DND-41 (cell line): ENCODE measurements around the gene NLRC4.
"Not testable (repeated sequence)": the region's sequence is repeated elsewhere in the genome, so short reads cannot be mapped to it uniquely, and the experiment has no call there.

Experiments used
- ATAC-seq: fragments of 200-7000 bp; cut with Tn5 transposase; 3 replicates; pipeline ENCODE4 v1.9.1; 2021; ENCODE audit warnings: low read depth; ENCODE audit not compliant: insufficient read depth
- DNase-seq: peaks from one replicate; pipeline ENCODE4 v3.0.0-alpha.2; 2020
- H2AFZ ChIP-seq: 2 replicates; pipeline ENCODE4 v1.6.0; 2012; ENCODE audit warnings: low read depth, low read length
- H3K27ac ChIP-seq: 2 replicates; pipeline ENCODE4 v1.5.1; 2012; ENCODE audit warnings: low read length, inconsistent platforms
- H3K27me3 ChIP-seq: fragments of 200-600 bp; sonication (generic); 2 replicates; pipeline ENCODE4 v1.6.0; 2012; ENCODE audit warnings: low read length, mild to moderate bottlenecking, inconsistent platforms; ENCODE audit not compliant: insufficient read depth, poor library complexity
- H3K36me3 ChIP-seq: 2 replicates; pipeline ENCODE4 v1.5.1; 2012; ENCODE audit warnings: low read length, inconsistent platforms; ENCODE audit not compliant: insufficient read depth
- H3K4me1 ChIP-seq: 2 replicates; pipeline ENCODE4 v1.5.1; 2012; ENCODE audit warnings: mild to moderate bottlenecking, low read length; ENCODE audit not compliant: insufficient read depth
- H3K4me2 ChIP-seq: 2 replicates; pipeline ENCODE4 v1.6.0; 2012; ENCODE audit warnings: mild to moderate bottlenecking, moderate library complexity, low read length, inconsistent platforms; ENCODE audit not compliant: insufficient read depth
- H3K4me3 ChIP-seq, 2 experiments: fragments of 200-600 bp in 1 of 2; shearing (Covaris generic) in 1 of 2; 2 replicates each; pipeline ENCODE4 v1.5.1; 2012 to 2016; ENCODE audit warnings: inconsistent platforms in 2 of 2, low read length in 2 of 2, mild to moderate bottlenecking in 2 of 2, low read depth in 1 of 2, moderate library complexity in 1 of 2
- H3K79me2 ChIP-seq: 2 replicates; pipeline ENCODE4 v1.6.0; 2012; ENCODE audit warnings: low read length, inconsistent platforms; ENCODE audit not compliant: insufficient read depth
- H3K9ac ChIP-seq: 2 replicates; pipeline ENCODE4 v1.6.0; 2012; ENCODE audit warnings: low read depth, mild to moderate bottlenecking, inconsistent platforms, low read length, moderate library complexity
- H3K9me3 ChIP-seq: 2 replicates; pipeline ENCODE4 v1.5.1; 2012; ENCODE audit warnings: low read length, moderate library complexity, mild to moderate bottlenecking, inconsistent platforms; ENCODE audit not compliant: insufficient read depth, severe bottlenecking
- H4K20me1 ChIP-seq: 2 replicates; pipeline ENCODE4 v1.6.0; 2012; ENCODE audit warnings: low read length; ENCODE audit not compliant: insufficient read depth
- CTCF ChIP-seq: IDR thresholded peaks from 2 replicates; pipeline ENCODE4 v1.5.1; 2012; ENCODE audit warnings: borderline replicate concordance, low read length, moderate library complexity, mild to moderate bottlenecking; ENCODE audit not compliant: poor library complexity, severe bottlenecking; ENCODE audit errors: extremely low read depth
- EZH2 ChIP-seq: IDR thresholded peaks from 3 replicates; pipeline ENCODE4 v1.6.1; 2012; ENCODE audit warnings: borderline replicate concordance, low read depth, mild to moderate bottlenecking, moderate library complexity, low read length, inconsistent platforms; ENCODE audit not compliant: severe bottlenecking

NLRC4 gene

DNA sequence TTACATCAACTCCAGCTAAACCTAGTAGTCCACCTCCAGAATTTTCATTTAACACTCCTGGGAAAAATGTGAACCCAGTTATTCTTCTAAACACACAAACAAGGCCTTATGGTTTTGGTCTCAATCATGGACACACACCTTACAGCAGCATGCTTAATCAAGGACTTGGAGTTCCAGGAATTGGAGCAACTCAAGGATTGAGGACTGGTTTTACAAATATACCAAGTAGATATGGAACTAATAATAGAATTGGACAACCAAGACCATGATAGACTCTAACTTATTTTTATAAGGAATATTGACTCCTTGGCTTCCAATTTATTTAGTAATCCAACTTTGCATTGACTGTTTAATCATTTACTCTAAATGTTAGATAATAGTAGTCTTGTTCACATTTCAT lies 44.2 kb downstream of the NLRC4 start:
- no peak overlapping the region for H3K4me2 ChIP-seq
- no peaks in the 10 kb centered on the region for H4K20me1 ChIP-seq
- H3K4me1 ChIP-seq = no peaks in the 10 kb centered on the region
- H2AFZ ChIP-seq = no peak overlapping the region
- no peak overlapping the region for H3K9ac ChIP-seq
- H3K27ac ChIP-seq = no peak overlapping the region
- H3K9me3 ChIP-seq = no peaks in the 10 kb centered on the region
- no peak overlapping the region for H3K4me3 ChIP-seq
- peaks cover 29% of the 10 kb centered on the region for H3K36me3 ChIP-seq
- TF ChIP-seq CTCF (no peak), EZH2 (no peak)
- no peaks in the 10 kb centered on the region for H3K27me3 ChIP-seq
- H3K79me2 ChIP-seq = no peaks in the 10 kb centered on the region
- ATAC-seq (no peak), DNase-seq (no peak)

- ATAC-seq (no peak), DNase-seq (no peak)
- Histone ChIP-seq H3K9ac (no peak overlapping the region), H2AFZ (no peak overlapping the region), H3K4me2 (no peak overlapping the region), H3K4me1 (no peaks in the 10 kb centered on the region), H3K27ac (no peak overlapping the region), H3K9me3 (no peaks in the 10 kb centered on the region), H3K4me3 (no peak overlapping the region), H3K79me2 (no peaks in the 10 kb centered on the region), H3K27me3 (no peaks in the 10 kb centered on the region), H3K36me3 (peaks cover 11% of the 10 kb centered on the region), H4K20me1 (no peaks in the 10 kb centered on the region)
- TF ChIP-seq EZH2 = no peak
- peak; percentile 22 for TF ChIP-seq CTCF
Observed at GRCh38 chr2:32212295-32212694, 52.4 kb downstream of the NLRC4 start.

DNA sequence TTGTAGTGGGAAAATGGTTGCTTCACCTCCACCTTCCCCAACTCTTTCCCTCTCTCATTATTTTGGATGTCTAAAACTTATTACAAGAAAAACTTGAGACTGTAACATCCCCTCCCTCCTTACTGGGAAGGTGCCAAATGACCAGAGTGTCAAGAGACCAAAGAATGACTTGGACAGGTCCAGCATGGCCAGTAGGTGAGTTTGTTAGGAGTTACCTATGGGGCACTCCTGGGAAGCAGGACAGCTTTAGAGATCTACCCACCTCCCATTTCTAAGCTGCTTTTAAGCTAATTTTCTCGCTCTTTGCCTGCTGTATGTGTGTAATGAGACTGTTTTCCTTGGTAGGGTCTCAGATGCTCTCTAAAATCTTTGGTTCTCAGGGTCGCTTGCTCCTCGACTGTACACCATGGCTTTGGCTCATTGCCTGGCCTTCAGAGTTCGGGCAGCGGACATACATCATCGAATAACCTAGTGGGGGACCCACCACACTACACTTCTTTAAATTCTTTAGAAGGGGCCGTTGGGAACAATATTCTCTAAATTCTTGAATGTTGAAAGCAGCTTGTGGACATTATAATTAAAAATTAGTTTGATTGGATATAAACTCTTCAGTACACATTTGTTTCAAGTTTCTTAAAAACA lies 53.8 kb downstream of the NLRC4 start:
- no peak for ATAC-seq
- TF ChIP-seq CTCF (no peak), EZH2 (no peak)
- Histone ChIP-seq H3K27ac (no peak overlapping the region), H2AFZ (no peak overlapping the region), H4K20me1 (no peaks in the 10 kb centered on the region), H3K4me2 (no peak overlapping the region), H3K9me3 (no peaks in the 10 kb centered on the region), H3K4me1 (no peaks in the 10 kb centered on the region), H3K79me2 (no peaks in the 10 kb centered on the region), H3K27me3 (no peaks in the 10 kb centered on the region), H3K9ac (no peak overlapping the region), H3K4me3 (no peak overlapping the region), H3K36me3 (peaks cover 11% of the 10 kb centered on the region)
- no peak for DNase-seq

- not testable (repeated sequence) for H3K4me3 ChIP-seq, H3K9me3 ChIP-seq, H3K4me2 ChIP-seq, H4K20me1 ChIP-seq, H3K27me3 ChIP-seq, H3K27ac ChIP-seq, H3K4me1 ChIP-seq, DNase-seq, H2AFZ ChIP-seq, H3K79me2 ChIP-seq, H3K9ac ChIP-seq, ATAC-seq
- H3K36me3 ChIP-seq = peaks cover 24% of the 10 kb centered on the region; the same call in 1 of the 2 replicates
Observed at GRCh38 chr2:32203428-32203827, 61.3 kb downstream of the NLRC4 start.
